Cardiac fibroblast (primary cell): ENCODE data around the gene PHF11.

Experiments
- DNase-seq, 2 donors: peaks; one replicate each; pipeline versions ENCODE4 v3.0.0 to v3.0.0-alpha.2; 2010; ENCODE audit warnings: low read depth in 2 of 2
- H3K4me3 ChIP-seq, 2 donors: replicated peaks in 1 of 2; 1 replicate in 1 of 2; 2 replicates in 1 of 2; pipeline ENCODE4 v1.5.1; 2011; ENCODE audit warnings: low read depth in 2 of 2, low read length in 2 of 2, mild to moderate bottlenecking in 2 of 2, moderate library complexity in 1 of 2
- TF ChIP-seq, protein P1 (sequence below): IDR thresholded peaks from one replicate; pipeline ENCODE4 v1.5.1; 2011; ENCODE audit warnings: low read depth, mild to moderate bottlenecking, low read length, inconsistent platforms

PHF11 gene

DNA sequence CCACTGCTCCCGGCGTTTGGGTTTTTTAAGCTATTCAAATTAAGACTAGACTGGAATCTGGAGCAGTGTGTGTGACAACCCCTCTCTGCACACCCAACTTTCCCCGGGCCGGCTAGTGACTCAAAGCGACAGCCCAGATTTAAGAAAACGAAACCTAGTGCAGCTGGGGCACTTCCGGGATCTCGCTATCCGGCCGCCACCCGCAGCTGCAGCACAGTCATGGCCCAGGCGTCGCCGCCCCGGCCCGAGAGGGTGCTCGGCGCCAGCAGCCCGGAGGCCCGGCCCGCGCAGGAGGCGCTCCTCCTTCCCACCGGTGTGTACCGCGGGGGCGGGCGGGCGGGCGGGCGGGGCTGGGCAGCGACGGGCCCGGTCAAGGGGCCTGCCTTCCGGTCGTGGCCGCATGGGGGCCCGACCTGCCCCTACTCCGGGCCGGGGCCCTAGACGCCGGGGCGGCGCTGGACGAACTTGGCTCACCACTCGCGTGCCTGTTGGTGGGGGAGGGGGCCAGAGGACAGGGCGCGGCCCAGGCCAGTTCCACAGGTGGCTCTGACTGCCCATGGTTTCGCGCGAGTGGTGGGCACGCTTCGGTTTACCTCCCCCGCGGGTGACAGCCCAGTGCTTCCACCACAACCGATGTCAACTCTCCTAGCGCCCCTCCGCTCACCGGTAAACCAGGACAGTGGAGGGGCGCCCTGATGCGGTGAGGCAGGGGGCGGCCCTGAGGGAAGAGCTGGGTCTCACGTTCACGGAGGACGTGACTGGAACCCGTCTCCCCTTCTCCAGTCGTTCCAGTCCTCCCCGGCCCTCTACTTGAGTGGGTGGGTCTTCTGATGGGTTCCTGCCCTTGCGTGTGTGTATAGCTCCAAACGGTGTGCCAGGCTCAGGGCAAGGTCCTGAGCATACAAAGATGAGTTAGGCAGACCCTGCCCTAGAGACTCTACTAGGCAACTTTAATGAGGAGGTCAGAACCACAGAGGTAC, at the start of gene PHF11:
Gene PHF11, plus strand, starts transcription at position 171 of the 980 bp plus-strand sequence. Its CDS starts 49 bp downstream, at position 220.
- DNase-seq, result peak; percentile 73 to 82
- H3K4me3 ChIP-seq, result peak within 1 kb of the TSS; percentile 51 to 62
- TF ChIP-seq, protein P1, sequence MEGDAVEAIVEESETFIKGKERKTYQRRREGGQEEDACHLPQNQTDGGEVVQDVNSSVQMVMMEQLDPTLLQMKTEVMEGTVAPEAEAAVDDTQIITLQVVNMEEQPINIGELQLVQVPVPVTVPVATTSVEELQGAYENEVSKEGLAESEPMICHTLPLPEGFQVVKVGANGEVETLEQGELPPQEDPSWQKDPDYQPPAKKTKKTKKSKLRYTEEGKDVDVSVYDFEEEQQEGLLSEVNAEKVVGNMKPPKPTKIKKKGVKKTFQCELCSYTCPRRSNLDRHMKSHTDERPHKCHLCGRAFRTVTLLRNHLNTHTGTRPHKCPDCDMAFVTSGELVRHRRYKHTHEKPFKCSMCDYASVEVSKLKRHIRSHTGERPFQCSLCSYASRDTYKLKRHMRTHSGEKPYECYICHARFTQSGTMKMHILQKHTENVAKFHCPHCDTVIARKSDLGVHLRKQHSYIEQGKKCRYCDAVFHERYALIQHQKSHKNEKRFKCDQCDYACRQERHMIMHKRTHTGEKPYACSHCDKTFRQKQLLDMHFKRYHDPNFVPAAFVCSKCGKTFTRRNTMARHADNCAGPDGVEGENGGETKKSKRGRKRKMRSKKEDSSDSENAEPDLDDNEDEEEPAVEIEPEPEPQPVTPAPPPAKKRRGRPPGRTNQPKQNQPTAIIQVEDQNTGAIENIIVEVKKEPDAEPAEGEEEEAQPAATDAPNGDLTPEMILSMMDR, result no peak

DNA sequence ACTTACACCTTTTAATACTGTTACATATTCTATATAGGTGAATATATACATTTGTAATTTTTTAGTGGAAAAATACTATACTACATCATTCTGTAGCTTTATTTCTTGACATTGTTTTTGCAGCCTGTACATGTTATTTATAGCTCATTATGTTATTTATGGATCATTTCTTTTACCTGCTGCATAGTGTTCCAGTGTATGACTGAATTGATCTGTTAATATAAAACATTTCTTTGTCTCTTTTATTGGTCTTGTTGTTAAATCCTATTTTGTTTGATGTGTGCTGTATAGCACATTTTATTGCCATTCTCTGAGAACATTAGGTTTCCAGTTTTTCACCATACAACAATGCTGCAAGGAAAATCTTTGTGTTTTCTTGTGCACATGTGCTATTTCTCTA, 49.3 kb upstream of the PHF11 start:
- no peak overlapping the region for H3K4me3 ChIP-seq
- DNase-seq, result no peak
- TF ChIP-seq, protein P1, result no peak

DNA sequence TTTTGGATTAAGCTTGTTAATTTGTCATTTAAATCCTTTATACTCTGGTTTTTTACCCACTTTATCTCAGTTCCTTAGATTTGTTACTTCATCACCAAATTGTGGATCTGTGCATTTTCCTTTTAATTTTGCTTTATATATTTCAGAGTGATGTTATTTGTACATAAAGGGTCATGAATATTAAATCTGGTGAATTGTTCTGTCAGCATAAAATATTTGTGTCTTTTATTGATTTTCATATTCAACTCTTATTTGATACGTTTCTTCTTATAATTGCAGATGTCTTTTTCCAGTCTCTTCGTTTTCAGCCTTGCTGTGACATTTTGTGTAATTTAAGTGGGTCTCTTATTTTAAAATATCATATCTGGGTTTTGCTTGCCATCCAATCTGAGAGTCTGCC, 47.0 kb upstream of the PHF11 start:
- H3K4me3 ChIP-seq, result no peak overlapping the region
- TF ChIP-seq, protein P1, result no peak
- no peak for DNase-seq

DNA sequence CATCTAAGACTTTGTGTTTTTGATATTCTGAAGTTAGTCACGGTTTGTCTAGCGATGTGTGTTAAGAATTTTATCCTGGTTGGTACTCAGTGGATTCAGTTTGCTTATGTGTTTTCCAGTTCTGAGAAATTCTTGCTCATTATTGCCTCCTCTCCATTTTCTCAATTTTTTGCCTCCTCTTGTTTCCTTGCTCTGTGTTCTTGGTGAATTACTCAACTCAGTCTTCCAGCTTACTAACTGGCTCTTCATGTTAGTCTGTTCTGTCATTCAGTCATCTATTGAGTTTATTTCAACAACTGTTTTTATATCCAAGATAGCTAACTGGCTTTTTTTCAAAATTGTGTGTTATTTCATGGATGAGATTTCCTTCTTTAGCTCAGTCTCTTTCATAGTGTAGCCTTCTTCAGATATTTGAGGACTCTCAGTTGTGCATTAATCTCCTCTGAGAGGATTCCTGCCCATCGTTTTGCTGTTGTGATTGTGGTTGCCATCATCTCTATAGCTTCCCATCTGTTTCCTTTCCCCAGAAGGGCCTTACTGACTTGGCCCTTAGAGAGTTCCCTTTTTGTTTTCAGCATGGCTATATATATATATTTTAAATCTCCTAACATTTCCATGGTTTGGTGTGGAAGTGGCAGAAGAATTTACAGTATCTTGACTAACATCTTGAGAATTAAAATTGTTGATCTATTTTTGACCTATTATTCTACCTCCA, 45.5 kb upstream of the PHF11 start:
- no peak for DNase-seq
- TF ChIP-seq, protein P1, result no peak
- no peak overlapping the region for H3K4me3 ChIP-seq

DNA sequence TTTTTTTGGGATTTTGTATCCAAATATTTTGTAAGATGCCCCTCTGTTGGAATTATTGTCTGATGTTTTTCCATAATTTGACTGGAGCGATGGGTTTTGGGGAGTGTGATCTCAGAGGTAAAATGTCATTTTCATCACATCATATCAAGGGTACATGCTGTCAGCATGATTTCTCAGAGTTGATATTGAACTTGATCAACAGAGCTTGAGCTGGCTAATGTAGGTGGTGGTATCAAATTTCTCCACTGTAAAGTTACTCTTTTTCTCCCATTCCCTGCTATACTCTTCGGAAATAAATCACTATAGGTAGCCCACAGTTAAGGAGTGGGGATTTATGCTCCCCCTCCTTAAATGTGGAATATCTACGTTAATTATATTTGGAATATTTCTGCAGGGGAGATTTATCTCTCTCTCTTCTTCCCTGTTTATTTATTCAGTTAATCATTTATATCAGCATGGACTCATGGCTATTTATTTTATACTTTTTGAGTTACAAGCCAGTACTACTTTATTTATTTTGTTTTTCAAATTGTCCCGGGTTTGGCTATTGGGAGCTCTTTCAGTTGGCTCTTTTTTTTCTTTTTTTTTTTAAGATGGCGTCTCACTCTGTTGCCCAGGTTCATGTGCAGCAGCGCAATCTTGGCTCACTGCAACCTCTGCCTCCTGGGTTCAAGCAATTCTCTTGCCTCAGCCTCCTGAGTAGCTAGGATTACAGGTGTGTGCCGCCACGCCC, 42.9 kb upstream of the PHF11 start:
- DNase-seq, result no peak
- TF ChIP-seq, protein P1, result no peak
- H3K4me3 ChIP-seq, result no peak overlapping the region

DNA sequence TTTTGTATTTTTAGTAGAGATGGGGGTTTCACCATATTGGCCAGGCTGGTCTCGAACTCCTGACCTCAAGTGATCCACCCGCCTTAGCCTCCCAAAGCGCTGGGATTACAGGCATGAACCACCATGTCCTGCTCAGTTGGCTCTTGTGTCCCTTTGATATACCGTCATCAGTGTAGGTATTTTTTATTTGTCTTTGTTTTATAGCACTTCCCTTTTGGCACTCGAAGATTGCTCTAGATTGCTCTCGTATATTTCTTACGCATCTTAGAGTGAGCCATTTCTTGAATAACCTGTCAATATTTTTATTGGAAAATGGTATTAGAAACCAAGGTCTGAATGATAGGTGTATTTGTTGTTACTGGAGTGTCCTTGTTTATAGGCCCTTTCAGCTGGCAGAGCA, 42.3 kb upstream of the PHF11 start:
- H3K4me3 ChIP-seq, result no peak overlapping the region
- DNase-seq, result no peak
- TF ChIP-seq, protein P1, result no peak
